ENCODE measurements around the gene TANK. TPM values are rescaled to one million over a fixed set of nuclear protein-coding genes. Genes with fewer than 3 reads are reported as not detected.

The TANK gene
- total and polyA plus RNA-seq, 2 of the 8 experiments (the other 6 are each of a cell fraction or from before 2014, with no cell fraction given) = 7.0 to 26.1 TPM

GRCh38 chr2:161190050-161190449, 29.8 kb downstream of the TANK start:
- DNase-seq (ENCODE audit: low read depth in 1 of 2, low spot score in 2 of 2) = no peak
- TF ChIP-seq BRCA1 (IDR thresholded peaks at IDR 0.05; ENCODE audit: low read depth, low read length) = no peak

More at GRCh38 chr2:161190050-161190449, 29.8 kb downstream of the TANK start:
- Histone ChIP-seq H3K27me3 (replicated peaks in 1 of 4; ENCODE audit: control insufficient read depth in 3 of 4, extremely low read depth in 1 of 4, insufficient read depth in 3 of 4, low read length in 3 of 4) (no peaks in the 10 kb centered on the region), H2AFZ (ENCODE audit: low read length) (no peak overlapping the region), H2BK120ac (replicated peaks; ENCODE audit: low read depth, low read length) (no peak overlapping the region), H2BK12ac (ENCODE audit: low read depth, low read length) (no peak overlapping the region), H3K4me1 (replicated peaks in 1 of 4; ENCODE audit: control insufficient read depth in 3 of 4, insufficient read depth in 4 of 4, low read length in 3 of 4) (peaks cover 0 to 11% (median under 1%) of the 10 kb centered on the region in 4 experiments; a peak in 2 of 7 replicates), H3K23me2 (ENCODE audit: low read depth, low read length) (no peaks in the 10 kb centered on the region), H3K14ac (ENCODE audit: insufficient read length) (no peak overlapping the region), H3K56ac (replicated peaks; ENCODE audit: insufficient read length, low read depth, low read length) (no peak overlapping the region), H2BK5ac (ENCODE audit: low read depth, low read length) (no peak overlapping the region), H3K79me1 (ENCODE audit: low read depth, low read length) (no peaks in the 10 kb centered on the region), H3K9me3 (ENCODE audit: insufficient read depth in 2 of 2, low read depth in 1 of 2, low read length in 1 of 2) (no peaks in the 10 kb centered on the region), H4K8ac (ENCODE audit: extremely low read depth, insufficient read depth, low read length) (no peak overlapping the region), H3K27ac (ENCODE audit: low read depth, low read length) (no peak overlapping the region), H3K4ac (replicated peaks; ENCODE audit: insufficient read length, low read depth, low read length) (no peak overlapping the region), H3K79me2 (ENCODE audit: control insufficient read depth in 1 of 2, insufficient read depth in 2 of 2, low read length in 2 of 2) (no peaks in the 10 kb centered on the region), H4K91ac (replicated peaks; ENCODE audit: insufficient read length, low read length) (no peak overlapping the region), H4K20me1 (replicated peaks in 1 of 2; ENCODE audit: control insufficient read depth in 1 of 2, insufficient read depth in 2 of 2, low read length in 2 of 2) (no peaks in the 10 kb centered on the region), H2BK20ac (ENCODE audit: low read length) (no peak overlapping the region), H3K23ac (ENCODE audit: insufficient read length) (no peak overlapping the region), H3K9ac (replicated peaks in 1 of 4; ENCODE audit: extremely low read depth in 1 of 4, low read depth in 3 of 4, low read length in 3 of 4) (no peak overlapping the region), H2BK15ac (ENCODE audit: low read length) (no peak overlapping the region), H3K36me3 (ENCODE audit: control insufficient read depth in 2 of 4, insufficient read depth in 4 of 4, low read length in 3 of 4) (no peaks in the 10 kb centered on the region), H3K18ac (ENCODE audit: extremely low read depth, low read length) (no peak overlapping the region), H4K5ac (ENCODE audit: insufficient read length, low read depth, low read length) (no peak overlapping the region), H3K4me2 (ENCODE audit: insufficient read depth in 1 of 2, low read depth in 2 of 2, low read length in 2 of 2) (0 out of 4 replicates have a peak overlapping the region, but pooled peaks of 1 of the 2 experiments have one; percentile 1), H2AK5ac (ENCODE audit: low read depth, low read length) (no peak overlapping the region), H3K4me3 (ENCODE audit: extremely low read depth in 1 of 4, insufficient read depth in 2 of 4, low read depth in 3 of 4, low read length in 4 of 4) (peak overlapping the region in 1 of 4 experiments; percentile 18; a peak in 1 of 8 replicates)
- peak; percentile 7 for FAIRE-seq
- ChIA-PET POLR2A (ENCODE audit: partially characterized antibody) (no interaction called here), CTCF (ENCODE audit: partially characterized antibody) (no interaction called here)

Data from H1 (cell line).